K562 (cell line): ENCODE results near the gene ABCE1. TPM values are rescaled to one million over a fixed set of nuclear protein-coding genes. Genes with fewer than 3 reads are reported as not detected.

Experiments used
- CBX5 ChIP-seq: IDR thresholded peaks from 2 replicates; pipeline ENCODE4 v1.6.1; 2014; ENCODE audit warnings: low read depth, borderline replicate concordance
- CC2D1A ChIP-seq: fragments of 450-650 bp; IDR thresholded peaks from 2 replicates; pipeline ENCODE4 v1.6.1; 2017; ENCODE audit warnings: mild to moderate bottlenecking
- CEBPB ChIP-seq: fragments of 450-650 bp; IDR thresholded peaks from 2 replicates; pipeline ENCODE4 v1.6.1; 2016; ENCODE audit warnings: missing genetic modification characterization, missing compliant biosample characterization
- ETV6 ChIP-seq, 3 experiments: fragments of 150-350 bp in 1 of 3; sonication (generic) in 1 of 3; formaldehyde crosslinking in 1 of 3; IDR thresholded peaks; 2 replicates each; pipeline versions ENCODE4 v1.6.1 to v1.8.0; 2014 to 2022; ENCODE audit warnings: borderline replicate concordance in 2 of 3, low read depth in 2 of 3, antibody characterized with exemption in 1 of 3, low read length in 1 of 3, mild to moderate bottlenecking in 1 of 3, missing genetic modification reagents in 1 of 3
- GABPB1 ChIP-seq: sonication (generic); formaldehyde crosslinking; IDR thresholded peaks from 2 replicates; pipeline ENCODE4 v1.8.0; 2022; ENCODE audit warnings: mild to moderate bottlenecking, missing genetic modification reagents
- GATAD2B ChIP-seq: fragments of 450-650 bp; IDR thresholded peaks from 2 replicates; pipeline ENCODE4 v1.6.1; 2017; ENCODE audit warnings: mild to moderate bottlenecking, borderline replicate concordance
- JUND ChIP-seq, 2 experiments: IDR thresholded peaks; 2 replicates in 1 of 2; 3 replicates in 1 of 2; pipeline ENCODE4 v1.6.1; 2011; ENCODE audit warnings: borderline replicate concordance in 2 of 2, low read depth in 2 of 2, low read length in 2 of 2, improper control_type of control experiment in 1 of 2, missing biosample characterization in 1 of 2, missing genetic modification characterization in 1 of 2, missing genetic modification reagents in 1 of 2
- KLF6 ChIP-seq: fragments of 250-450 bp; sonication (Bioruptor Pico); IDR thresholded peaks from 2 replicates; pipeline ENCODE4 v1.4.0; 2020; ENCODE audit warnings: mild to moderate bottlenecking, moderate library complexity, borderline replicate concordance
- NCOR1 ChIP-seq: fragments of 450-650 bp; IDR thresholded peaks from 2 replicates; pipeline ENCODE4 v1.6.1; 2016; ENCODE audit warnings: mild to moderate bottlenecking, moderate library complexity
- NR1H2 ChIP-seq: sonication (generic); formaldehyde crosslinking; IDR thresholded peaks from 2 replicates; pipeline ENCODE4 v1.4.0; 2020; ENCODE audit warnings: mild to moderate bottlenecking, missing genetic modification reagents
- PHB ChIP-seq: fragments of 250-450 bp; sonication (Bioruptor Pico); IDR thresholded peaks from 2 replicates; pipeline ENCODE4 v1.5.0; 2021
- PML ChIP-seq: IDR thresholded peaks from 2 replicates; pipeline ENCODE4 v1.6.1; 2012; ENCODE audit warnings: low read length, inconsistent platforms
- POLR2H ChIP-seq: IDR thresholded peaks from 2 replicates; pipeline ENCODE4 v1.6.1; 2016; ENCODE audit warnings: missing genetic modification characterization, low read depth, mild to moderate bottlenecking, control low read depth, missing compliant biosample characterization, moderate library complexity
- TRIM24 ChIP-seq, 2 experiments: fragments of 450-650 bp; IDR thresholded peaks; 2 replicates each; pipeline ENCODE4 v1.6.1; 2016
- TRIM28 ChIP-seq: fragments of 450-650 bp; IDR thresholded peaks from 2 replicates; pipeline ENCODE4 v1.6.1; 2017
- ZNF175 ChIP-seq: fragments of 200-800 bp; sonication (Bioruptor generic); IDR thresholded peaks from 2 replicates; pipeline ENCODE4 v1.6.1; 2016; ENCODE audit warnings: low read depth, mild to moderate bottlenecking, missing genetic modification characterization, missing compliant biosample characterization
- ZNF668 ChIP-seq: fragments of 250-450 bp; sonication (Bioruptor Pico); IDR thresholded peaks from 2 replicates; pipeline ENCODE4 v1.8.0; 2022; ENCODE audit warnings: mild to moderate bottlenecking, inconsistent platforms
- ZNF696 ChIP-seq: fragments of 250-450 bp; sonication (Bioruptor Pico); conservative IDR thresholded peaks from 2 replicates; pipeline ENCODE4 v1.4.0; 2020; ENCODE audit warnings: mild to moderate bottlenecking, moderate library complexity
- ZNF764 ChIP-seq: fragments of 250-450 bp; sonication (Bioruptor Pico); IDR thresholded peaks from 2 replicates; pipeline ENCODE4 v1.4.0; 2020; ENCODE audit warnings: low read depth, mild to moderate bottlenecking, moderate library complexity
- polyA plus RNA-seq, 8 experiments: library from polyadenylated mRNA; depleted of rRNA in 4 of 8; stranded (reverse) in 5 of 8; unstranded in 3 of 8; fragments of >200 nt; fragmentation: Nextera tagmentation in 2 of 8; fragmentation: Illumina TruSeq in 1 of 8; extraction: Ambion mirVana in 2 of 8; extraction: Trizol in 1 of 8; gene quantifications; 2 replicates each; pipeline versions ENCODE4 v1.2.1 to v1.2.3, GENCODE V29; 2011 to 2014; ENCODE audit warnings: inconsistent platforms in 1 of 8, missing spikeins in 1 of 8
- total RNA-seq, 7 experiments: library from RNA; depleted of rRNA in 6 of 7; stranded (reverse); fragments of >200 nt in 6 of 7; fragmentation: Illumina TruSeq in 2 of 7; extraction: Trizol in 2 of 7; gene quantifications; 2 replicates each; pipeline versions ENCODE4 v1.2.1 to v1.2.3, GENCODE V29; 2011 to 2021; ENCODE audit warnings: low replicate concordance in 1 of 7
- TF ChIP-seq, protein P1 (sequence below): sonication (generic); formaldehyde crosslinking; IDR thresholded peaks from 2 replicates; pipeline ENCODE4 v1.5.0; 2020; ENCODE audit warnings: missing genetic modification reagents
- TF ChIP-seq, protein P2 (sequence below): fragments of 250-450 bp; sonication (Bioruptor Pico); IDR thresholded peaks from 2 replicates; pipeline ENCODE4 v1.4.0; 2020; ENCODE audit warnings: borderline replicate concordance
- TF ChIP-seq, protein P3 (sequence below): sonication (generic); formaldehyde crosslinking; IDR thresholded peaks from 2 replicates; pipeline ENCODE4 v1.8.1; 2023; ENCODE audit warnings: mild to moderate bottlenecking, missing genetic modification reagents

Gene ABCE1
- total and polyA plus RNA-seq, 9 of the 15 experiments (the other 6 are each of a cell fraction or from before 2014, with no cell fraction given), result 134 to 256 (median 169) TPM

DNA sequence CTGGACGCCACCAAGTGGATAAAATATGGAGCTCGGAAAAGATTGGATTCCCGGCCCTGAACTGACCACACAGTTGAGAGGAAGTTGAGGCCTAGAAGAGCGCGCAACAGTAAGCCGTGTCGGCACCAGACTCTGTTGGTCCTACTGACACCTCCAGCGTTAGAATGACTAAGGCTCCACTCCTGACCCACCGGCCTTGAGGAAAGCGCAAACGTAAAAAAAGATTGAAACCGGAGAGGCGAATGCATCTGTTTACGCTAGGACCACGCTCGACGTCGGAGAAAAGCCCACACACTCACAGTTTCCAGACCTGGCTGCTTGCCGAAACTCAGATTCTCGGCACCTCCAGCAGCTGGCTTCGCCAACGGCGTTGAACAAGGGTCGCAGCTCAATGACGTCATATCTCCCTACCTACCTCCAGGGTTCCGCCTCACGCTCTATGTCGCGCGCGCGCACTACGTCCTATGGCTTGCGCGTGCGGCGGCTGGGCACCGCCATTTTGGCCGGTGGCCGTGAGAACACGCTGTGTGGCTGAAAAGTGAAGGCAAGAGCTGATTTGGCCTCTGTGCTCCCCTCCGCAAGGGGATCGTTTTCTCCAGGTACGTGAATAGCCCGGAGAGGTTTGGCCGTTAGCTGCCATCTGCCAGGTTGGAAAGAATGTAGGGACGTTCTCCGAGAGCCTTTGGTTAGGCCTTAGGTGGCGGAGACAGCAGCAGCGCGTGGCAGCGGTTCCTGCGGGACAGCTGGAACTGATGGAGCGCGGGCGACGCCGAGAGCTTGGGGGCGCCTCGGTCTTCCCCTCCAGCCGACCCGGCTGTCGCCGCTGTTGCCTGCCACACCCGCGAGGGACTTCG lies at the start of gene ABCE1, which contains the start of gene ANAPC10 (continued):
- no peak for TF ChIP-seq NR1H2 (CRISPR knock-in tag)
- no peak for TF ChIP-seq ZNF696 (CRISPR knock-in tag)
- no peak for TF ChIP-seq PHB
- peak; percentile 42; the same call in 1 of the 2 replicates for TF ChIP-seq GABPB1 (CRISPR knock-in tag)
- TF ChIP-seq ZNF668, result no peak
- TF ChIP-seq ZNF764 (CRISPR knock-in tag), result no peak
- no peak for TF ChIP-seq TRIM28
- TF ChIP-seq POLR2H (tag), result peak; percentile 76
- no peak for TF ChIP-seq GATAD2B
- TF ChIP-seq PML, result peak; percentile 76
- peak; percentile 60 for TF ChIP-seq CC2D1A
- 0 out of 2 replicates have a peak, but pooled peaks have one; percentile 8 for TF ChIP-seq CBX5
- 0 out of 2 replicates have a peak, but pooled peaks have one; percentile 11 for TF ChIP-seq NCOR1
- TF ChIP-seq, protein P1, sequence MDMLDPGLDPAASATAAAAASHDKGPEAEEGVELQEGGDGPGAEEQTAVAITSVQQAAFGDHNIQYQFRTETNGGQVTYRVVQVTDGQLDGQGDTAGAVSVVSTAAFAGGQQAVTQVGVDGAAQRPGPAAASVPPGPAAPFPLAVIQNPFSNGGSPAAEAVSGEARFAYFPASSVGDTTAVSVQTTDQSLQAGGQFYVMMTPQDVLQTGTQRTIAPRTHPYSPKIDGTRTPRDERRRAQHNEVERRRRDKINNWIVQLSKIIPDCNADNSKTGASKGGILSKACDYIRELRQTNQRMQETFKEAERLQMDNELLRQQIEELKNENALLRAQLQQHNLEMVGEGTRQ, result no peak; the same call in 1 of the 2 replicates
- no peak for TF ChIP-seq CEBPB (tag)
- TF ChIP-seq, protein P2, sequence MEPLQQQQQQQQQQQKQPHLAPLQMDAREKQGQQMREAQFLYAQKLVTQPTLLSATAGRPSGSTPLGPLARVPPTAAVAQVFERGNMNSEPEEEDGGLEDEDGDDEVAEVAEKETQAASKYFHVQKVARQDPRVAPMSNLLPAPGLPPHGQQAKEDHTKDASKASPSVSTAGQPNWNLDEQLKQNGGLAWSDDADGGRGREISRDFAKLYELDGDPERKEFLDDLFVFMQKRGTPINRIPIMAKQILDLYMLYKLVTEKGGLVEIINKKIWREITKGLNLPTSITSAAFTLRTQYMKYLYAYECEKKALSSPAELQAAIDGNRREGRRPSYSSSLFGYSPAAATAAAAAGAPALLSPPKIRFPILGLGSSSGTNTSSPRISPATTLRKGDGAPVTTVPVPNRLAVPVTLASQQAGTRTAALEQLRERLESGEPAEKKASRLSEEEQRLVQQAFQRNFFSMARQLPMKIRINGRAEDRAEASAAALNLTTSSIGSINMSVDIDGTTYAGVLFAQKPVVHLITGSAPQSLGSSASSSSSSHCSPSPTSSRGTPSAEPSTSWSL (CRISPR knock-in tag), result no peak
- TF ChIP-seq JUND (IDR thresholded peaks at IDR 0.05; ENCODE audit: borderline replicate concordance, low read depth, low read length), result peak; percentile 96
- peak; percentile 95; the same call in 2 of the 3 replicates for TF ChIP-seq JUND (tag; IDR thresholded peaks at IDR 0.05; ENCODE audit: borderline replicate concordance, low read depth, low read length)
- TF ChIP-seq, protein P3, sequence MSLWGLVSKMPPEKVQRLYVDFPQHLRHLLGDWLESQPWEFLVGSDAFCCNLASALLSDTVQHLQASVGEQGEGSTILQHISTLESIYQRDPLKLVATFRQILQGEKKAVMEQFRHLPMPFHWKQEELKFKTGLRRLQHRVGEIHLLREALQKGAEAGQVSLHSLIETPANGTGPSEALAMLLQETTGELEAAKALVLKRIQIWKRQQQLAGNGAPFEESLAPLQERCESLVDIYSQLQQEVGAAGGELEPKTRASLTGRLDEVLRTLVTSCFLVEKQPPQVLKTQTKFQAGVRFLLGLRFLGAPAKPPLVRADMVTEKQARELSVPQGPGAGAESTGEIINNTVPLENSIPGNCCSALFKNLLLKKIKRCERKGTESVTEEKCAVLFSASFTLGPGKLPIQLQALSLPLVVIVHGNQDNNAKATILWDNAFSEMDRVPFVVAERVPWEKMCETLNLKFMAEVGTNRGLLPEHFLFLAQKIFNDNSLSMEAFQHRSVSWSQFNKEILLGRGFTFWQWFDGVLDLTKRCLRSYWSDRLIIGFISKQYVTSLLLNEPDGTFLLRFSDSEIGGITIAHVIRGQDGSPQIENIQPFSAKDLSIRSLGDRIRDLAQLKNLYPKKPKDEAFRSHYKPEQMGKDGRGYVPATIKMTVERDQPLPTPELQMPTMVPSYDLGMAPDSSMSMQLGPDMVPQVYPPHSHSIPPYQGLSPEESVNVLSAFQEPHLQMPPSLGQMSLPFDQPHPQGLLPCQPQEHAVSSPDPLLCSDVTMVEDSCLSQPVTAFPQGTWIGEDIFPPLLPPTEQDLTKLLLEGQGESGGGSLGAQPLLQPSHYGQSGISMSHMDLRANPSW, result no peak
- TF ChIP-seq ETV6 (IDR thresholded peaks at IDR 0.05; ENCODE audit: borderline replicate concordance in 1 of 2, low read depth in 2 of 2, low read length in 1 of 2), result no peak
- TF ChIP-seq ETV6 (CRISPR knock-in tag; IDR thresholded peaks at IDR 0.05; ENCODE audit: borderline replicate concordance), result no peak
- no peak for TF ChIP-seq KLF6 (CRISPR knock-in tag)
- TF ChIP-seq TRIM24 (IDR thresholded peaks at IDR 0.05), result 0 out of 4 replicates have a peak, but pooled peaks have one; percentile 17 to 27
- TF ChIP-seq ZNF175 (CRISPR knock-in tag), result no peak; the same call in none of the 2 replicates
